GM10266 (cell line): Measurements from ENCODE around the gene TRPM2.
"Not testable (repeated sequence)": the region's sequence is repeated elsewhere in the genome, so short reads cannot be mapped to it uniquely, and the experiment has no call there.

Experiments
- DNase-seq: peaks from one replicate; pipeline ENCODE4 v3.0.0; 2012; ENCODE audit errors: extremely low spot score
- CTCF ChIP-seq: IDR thresholded peaks from 2 replicates; pipeline ENCODE4 v1.5.1; 2012; ENCODE audit warnings: mild to moderate bottlenecking, low read depth; ENCODE audit not compliant: control insufficient read depth, insufficient read depth; ENCODE audit errors: missing control alignments

The TRPM2 gene

GRCh38 chr21:44475266-44475845 lies 121.9 kb downstream of the TRPM2 start:
- no peak for DNase-seq
- no peak for TF ChIP-seq CTCF

GRCh38 chr21:44477131-44477530 lies 123.7 kb downstream of the TRPM2 start:
- no peak for TF ChIP-seq CTCF
- no peak for DNase-seq

GRCh38 chr21:44477712-44478111 lies 124.3 kb downstream of the TRPM2 start:
- no peak for TF ChIP-seq CTCF
- no peak for DNase-seq

GRCh38 chr21:44478124-44478800 lies 124.8 kb downstream of the TRPM2 start:
- DNase-seq = no peak
- no peak for TF ChIP-seq CTCF

GRCh38 chr21:44478801-44479167 lies 125.4 kb downstream of the TRPM2 start:
- no peak for DNase-seq
- TF ChIP-seq CTCF = no peak

- TF ChIP-seq CTCF = peak; percentile 62
- DNase-seq = not testable (repeated sequence)
Measured at GRCh38 chr21:44479556-44480199, 126.3 kb downstream of the TRPM2 start.
